GM04504 (cell line): ENCODE measurements around the gene TMEM175.

Experiments used
- DNase-seq: peaks from one replicate; pipeline ENCODE4 v3.0.0-alpha.2; 2012; ENCODE audit warnings: low read depth

Gene TMEM175

GRCh38 chr4:948101-948935 lies 16.1 kb downstream of the TMEM175 start:
- no peak for DNase-seq

- no peak for DNase-seq
These were observed 16.7 kb downstream of the TMEM175 start for GRCh38 chr4:948936-949300.

- DNase-seq, result no peak
These were observed 17.4 kb downstream of the TMEM175 start for GRCh38 chr4:949656-950055.

- DNase-seq, result no peak
These were observed 18.1 kb downstream of the TMEM175 start for GRCh38 chr4:950136-951020.

GRCh38 chr4:951186-951585 lies 18.9 kb downstream of the TMEM175 start:
- DNase-seq, result no peak

GRCh38 chr4:951594-952468 lies 19.6 kb downstream of the TMEM175 start:
- DNase-seq, result no peak

- DNase-seq, result no peak
These were observed 20.8 kb downstream of the TMEM175 start for GRCh38 chr4:952881-953573.

- no peak for DNase-seq
These were observed 21.3 kb downstream of the TMEM175 start for GRCh38 chr4:953574-953915.

- no peak for DNase-seq
These were observed 22.2 kb downstream of the TMEM175 start for GRCh38 chr4:954211-955020.

GRCh38 chr4:955161-955921 lies 23.1 kb downstream of the TMEM175 start:
- DNase-seq, result no peak

GRCh38 chr4:955931-956381 lies 23.7 kb downstream of the TMEM175 start:
- no peak for DNase-seq

- no peak for DNase-seq
These were observed 24.4 kb downstream of the TMEM175 start for GRCh38 chr4:956531-957230.

- no peak for DNase-seq
These were observed 24.9 kb downstream of the TMEM175 start for GRCh38 chr4:957231-957580.

- no peak for DNase-seq
These were observed 25.5 kb downstream of the TMEM175 start for GRCh38 chr4:957581-958313.

GRCh38 chr4:958314-958665 lies 26.0 kb downstream of the TMEM175 start:
- no peak for DNase-seq

- DNase-seq, result no peak
These were observed 26.6 kb downstream of the TMEM175 start for GRCh38 chr4:958696-959337.

- no peak for DNase-seq
These were observed 27.3 kb downstream of the TMEM175 start for GRCh38 chr4:959338-960139.
